Smooth muscle cell (in vitro differentiated cells): ENCODE data around the gene KBTBD12. TPM values are rescaled to one million over a fixed set of nuclear protein-coding genes. Genes with fewer than 3 reads are reported as not detected.
A peak's percentile ranks its signal among the peaks of the same experiment; 100 is the strongest.

Experiments used
- DNase-seq: peaks from one replicate; lab custom pipeline; 2025; ENCODE audit not compliant: unreplicated experiment; lab: John Stamatoyannopoulos, UW
- H2AFZ ChIP-seq: fragments of 200-600 bp; sonication (generic); 2 replicates; pipeline ENCODE4 v1.6.0; 2016; ENCODE audit warnings: antibody characterized with exemption, low read depth, mild to moderate bottlenecking
- H3F3A ChIP-seq: fragments of 200-600 bp; sonication (generic); 2 replicates; pipeline ENCODE4 v1.6.0; 2017; ENCODE audit warnings: antibody characterized with exemption, low read depth
- H3K27ac ChIP-seq: fragments of 200-600 bp; sonication (generic); 2 replicates; pipeline ENCODE4 v1.5.1; 2016; ENCODE audit warnings: low read depth, mild to moderate bottlenecking
- H3K27me3 ChIP-seq: fragments of 200-600 bp; sonication (generic); 2 replicates; pipeline ENCODE4 v1.6.1; 2016; ENCODE audit warnings: low read depth, mild to moderate bottlenecking
- H3K36me3 ChIP-seq: fragments of 200-600 bp; sonication (generic); 2 replicates; pipeline ENCODE4 v1.5.1; 2016; ENCODE audit warnings: low read depth
- H3K4me1 ChIP-seq: fragments of 200-600 bp; sonication (generic); 2 replicates; pipeline ENCODE4 v1.5.1; 2016; ENCODE audit warnings: low read depth
- H3K4me2 ChIP-seq: fragments of 200-600 bp; sonication (generic); 2 replicates; pipeline ENCODE4 v1.6.0; 2016; ENCODE audit warnings: mild to moderate bottlenecking
- H3K4me3 ChIP-seq: fragments of 200-600 bp; sonication (generic); 2 replicates; pipeline ENCODE4 v1.5.1; 2016; ENCODE audit warnings: mild to moderate bottlenecking
- H3K79me2 ChIP-seq: fragments of 200-600 bp; sonication (generic); 2 replicates; pipeline ENCODE4 v1.6.0; 2016; ENCODE audit warnings: low read depth, mild to moderate bottlenecking
- H3K9ac ChIP-seq: fragments of 200-600 bp; sonication (generic); 2 replicates; pipeline ENCODE4 v1.6.0; 2016; ENCODE audit warnings: low read depth
- H3K9me3 ChIP-seq: fragments of 200-600 bp; sonication (generic); replicated peaks from 2 replicates; pipeline ENCODE4 v1.5.1; 2016; ENCODE audit warnings: low read depth
- H4K20me1 ChIP-seq: fragments of 200-600 bp; sonication (generic); 2 replicates; pipeline ENCODE4 v1.6.0; 2016; ENCODE audit warnings: low read depth
- CTCF ChIP-seq: fragments of 200-600 bp; sonication (generic); IDR thresholded peaks from 2 replicates; pipeline ENCODE4 v1.5.1; 2017; ENCODE audit warnings: borderline replicate concordance, mild to moderate bottlenecking, antibody characterized with exemption; ENCODE audit not compliant: insufficient read depth, poor library complexity, severe bottlenecking
- WGBS: methylation state at CpG from one replicate; pipeline ENCODE4 v1.1.7; 2016; ENCODE audit warnings: low lambda C conversion rate; 5-methylcytosine and 5-hydroxymethylcytosine counted together
- polyA plus RNA-seq: library from polyadenylated mRNA; unstranded; fragments of >200 nt; fragmentation: Nextera tagmentation; extraction: Ambion mirVana; gene quantifications from 2 replicates; pipeline ENCODE4 v1.2.1, GENCODE V29; 2016
- total RNA-seq: library from RNA; depleted of rRNA; stranded (reverse); fragments of >200 nt; gene quantifications from 2 replicates; pipeline ENCODE4 v1.2.3, GENCODE V29; 2014

Gene KBTBD12
- total and polyA plus RNA-seq, 2 experiments from 2014 or later = not detected

- no peak for DNase-seq
- Histone ChIP-seq H3K4me1 (no peaks in the 10 kb centered on the region), H3K4me2 (no peak overlapping the region), H3K9me3 (no peaks in the 10 kb centered on the region), H3K27ac (no peak overlapping the region), H3K4me3 (no peak overlapping the region), H2AFZ (no peak overlapping the region), H3F3A (no peaks in the 10 kb centered on the region), H3K79me2 (no peaks in the 10 kb centered on the region), H3K9ac (no peak overlapping the region), H4K20me1 (no peaks in the 10 kb centered on the region), H3K27me3 (peaks cover 36% of the 10 kb centered on the region), H3K36me3 (no peaks in the 10 kb centered on the region)
- no peak for TF ChIP-seq CTCF
- 88% methylated on average over 1 of the region's 1 CpG for WGBS
Observed at GRCh38 chr3:127967316-127967715, 52.3 kb downstream of the KBTBD12 start.

- no peak overlapping the region for H3K4me3 ChIP-seq
- 43% methylated on average over 4 of the region's 4 CpGs for WGBS
- TF ChIP-seq CTCF = peak; percentile 65
Observed at GRCh38 chr3:127970966-127971592, 56.0 kb downstream of the KBTBD12 start.

GRCh38 chr3:127974226-127974625, 59.2 kb downstream of the KBTBD12 start:
- Histone ChIP-seq H3K27me3 (peaks cover 46% of the 10 kb centered on the region), H3K4me1 (no peaks in the 10 kb centered on the region), H2AFZ (no peak overlapping the region), H3K79me2 (no peaks in the 10 kb centered on the region), H3K27ac (no peak overlapping the region), H3K9ac (no peak overlapping the region), H3K36me3 (no peaks in the 10 kb centered on the region), H3K4me2 (no peak overlapping the region), H3K9me3 (no peaks in the 10 kb centered on the region), H4K20me1 (no peaks in the 10 kb centered on the region), H3F3A (no peaks in the 10 kb centered on the region), H3K4me3 (no peak overlapping the region)
- no peak for TF ChIP-seq CTCF
- 74% methylated on average over 2 of the region's 2 CpGs for WGBS
- no peak for DNase-seq

More at GRCh38 chr3:127970966-127971592, 56.0 kb downstream of the KBTBD12 start:
- Histone ChIP-seq H3K9ac (no peak overlapping the region), H2AFZ (no peak overlapping the region), H4K20me1 (no peaks in the 10 kb centered on the region), H3K36me3 (no peaks in the 10 kb centered on the region), H3K79me2 (no peaks in the 10 kb centered on the region), H3K27ac (no peak overlapping the region), H3K27me3 (peaks cover 62% of the 10 kb centered on the region), H3K4me2 (no peak overlapping the region), H3F3A (no peaks in the 10 kb centered on the region), H3K9me3 (no peaks in the 10 kb centered on the region), H3K4me1 (no peaks in the 10 kb centered on the region)
- no peak for DNase-seq
